Activated CD4-positive, CD25-positive, alpha-beta regulatory T cell treated with anti-CD3 and anti-CD28 coated beads, Interleukin-2, amount 50 U/mL, for 72 hours (primary cell): Measurements from ENCODE around the gene PSORS1C2.
"Not testable (repeated sequence)": the region's sequence is repeated elsewhere in the genome, so short reads cannot be mapped to it uniquely, and the experiment has no call there.

Experiments used
- DNase-seq: peaks from one replicate; pipeline ENCODE4 v3.0.0; 2021

PSORS1C2 gene

DNA sequence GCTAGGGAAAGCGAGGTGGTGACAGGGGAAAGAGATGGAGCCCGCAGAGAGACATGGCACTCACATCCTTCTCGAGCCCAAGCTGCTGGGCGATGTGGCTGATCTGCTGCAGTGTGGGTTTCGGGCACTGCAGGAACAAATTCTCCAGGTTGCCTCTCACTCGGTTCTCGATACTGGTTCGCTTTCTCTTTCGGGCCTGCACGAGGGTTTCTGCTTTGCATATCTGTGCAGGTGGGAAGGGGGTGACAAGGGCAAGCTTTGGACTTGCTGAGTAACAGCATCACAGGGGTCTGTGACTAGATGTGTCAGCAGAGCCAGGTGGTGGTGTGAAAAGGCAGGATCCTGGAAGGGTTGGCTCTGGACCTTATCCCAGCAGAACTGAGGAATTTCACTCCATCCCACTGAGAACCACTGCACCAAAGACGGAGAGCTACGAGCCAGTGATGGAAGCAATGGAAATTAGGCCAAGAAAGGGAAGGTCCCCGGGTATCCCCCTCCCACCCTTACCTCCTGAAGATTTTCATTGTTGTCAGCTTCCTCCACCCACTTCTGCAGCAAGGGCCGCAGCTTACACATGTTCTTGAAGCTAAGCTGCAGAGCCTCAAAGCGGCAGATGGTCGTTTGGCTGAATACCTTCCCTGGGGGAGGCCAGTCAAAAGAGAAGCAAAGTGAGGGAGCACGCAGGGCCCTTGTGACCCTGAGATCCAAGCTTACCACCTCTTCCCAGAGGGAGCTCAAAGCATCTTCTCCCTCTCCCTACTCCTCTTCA, 26.4 kb upstream of the PSORS1C2 start:
- not testable (repeated sequence) for DNase-seq

DNA sequence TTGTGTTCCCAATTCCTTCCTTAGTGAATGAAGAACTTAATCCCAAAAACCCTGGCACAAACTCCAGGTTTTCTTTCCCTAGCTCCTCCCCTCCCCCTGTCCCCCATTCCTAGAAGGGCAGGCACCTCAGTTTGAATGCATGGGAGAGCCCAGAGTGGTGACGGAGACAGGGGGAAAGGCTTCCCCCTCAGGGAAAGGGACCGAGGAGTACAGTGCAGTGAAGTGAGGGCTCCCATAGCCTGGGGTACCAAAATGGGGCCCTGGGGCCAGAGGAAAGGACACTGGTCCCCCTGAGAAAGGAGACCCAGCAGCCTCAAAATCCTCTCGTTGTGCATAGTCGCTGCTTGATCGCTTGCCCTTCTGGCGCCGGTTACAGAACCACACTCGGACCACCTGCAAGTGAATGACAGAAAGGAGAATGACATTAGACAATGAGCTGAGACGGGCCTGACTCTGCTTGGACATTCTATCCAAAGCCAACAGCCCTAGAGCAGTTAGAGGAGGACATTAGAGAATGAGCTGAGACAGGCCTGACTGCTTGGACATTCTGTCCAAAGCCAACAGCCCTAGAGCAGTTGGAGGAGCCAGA, 25.7 kb upstream of the PSORS1C2 start:
- DNase-seq: not testable (repeated sequence)

DNA sequence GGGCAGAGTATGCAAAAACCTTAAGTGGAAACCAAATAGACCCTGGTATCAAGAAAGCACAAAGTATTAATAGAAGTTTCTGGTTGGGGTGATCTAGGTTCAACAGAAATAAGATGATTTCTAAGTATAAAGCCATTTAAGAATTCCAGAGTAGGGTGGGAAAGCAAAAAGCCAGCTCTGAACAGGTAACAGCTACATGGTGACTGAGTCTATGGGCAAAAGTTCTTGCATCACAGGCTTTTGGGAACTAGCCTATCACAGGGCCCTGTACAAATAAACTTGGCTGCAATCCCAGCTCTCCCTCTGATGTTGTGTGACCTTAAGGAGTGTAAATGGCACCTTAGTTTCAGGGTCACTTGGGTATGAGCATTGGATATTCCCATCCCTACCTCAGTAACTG, 25.1 kb upstream of the PSORS1C2 start:
- no peak for DNase-seq

DNA sequence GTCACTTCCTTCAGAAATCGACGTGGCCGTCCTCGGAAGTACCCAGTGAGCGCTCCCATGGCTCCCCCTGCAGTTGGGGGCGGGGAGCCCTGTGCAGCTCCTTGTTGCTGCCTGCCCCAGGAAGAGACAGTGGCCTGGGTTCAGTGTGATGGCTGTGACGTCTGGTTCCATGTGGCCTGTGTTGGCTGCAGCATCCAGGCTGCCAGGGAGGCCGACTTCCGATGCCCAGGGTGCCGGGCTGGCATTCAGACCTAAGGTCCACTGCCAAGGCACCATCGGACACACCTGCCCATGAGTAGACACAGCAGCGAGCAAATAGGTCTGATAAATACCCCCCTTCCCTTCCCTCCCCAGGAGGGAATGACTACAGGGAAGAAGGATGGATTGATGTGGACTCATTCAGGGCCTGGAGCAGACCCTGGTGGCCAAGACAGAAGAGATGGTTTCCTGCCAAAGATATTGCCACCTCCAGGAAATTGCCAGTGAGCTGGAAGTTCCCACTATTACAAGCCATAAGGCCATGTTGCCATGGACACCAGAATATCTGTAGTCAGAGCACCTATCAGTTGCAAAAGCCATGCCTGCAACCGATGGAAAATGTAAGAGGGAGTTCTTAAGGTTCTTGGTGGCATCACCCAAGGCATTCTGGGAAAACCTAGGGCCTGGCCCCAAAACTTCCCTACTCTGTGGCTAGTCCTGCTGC, 23.7 kb upstream of the PSORS1C2 start:
- no peak for DNase-seq

DNA sequence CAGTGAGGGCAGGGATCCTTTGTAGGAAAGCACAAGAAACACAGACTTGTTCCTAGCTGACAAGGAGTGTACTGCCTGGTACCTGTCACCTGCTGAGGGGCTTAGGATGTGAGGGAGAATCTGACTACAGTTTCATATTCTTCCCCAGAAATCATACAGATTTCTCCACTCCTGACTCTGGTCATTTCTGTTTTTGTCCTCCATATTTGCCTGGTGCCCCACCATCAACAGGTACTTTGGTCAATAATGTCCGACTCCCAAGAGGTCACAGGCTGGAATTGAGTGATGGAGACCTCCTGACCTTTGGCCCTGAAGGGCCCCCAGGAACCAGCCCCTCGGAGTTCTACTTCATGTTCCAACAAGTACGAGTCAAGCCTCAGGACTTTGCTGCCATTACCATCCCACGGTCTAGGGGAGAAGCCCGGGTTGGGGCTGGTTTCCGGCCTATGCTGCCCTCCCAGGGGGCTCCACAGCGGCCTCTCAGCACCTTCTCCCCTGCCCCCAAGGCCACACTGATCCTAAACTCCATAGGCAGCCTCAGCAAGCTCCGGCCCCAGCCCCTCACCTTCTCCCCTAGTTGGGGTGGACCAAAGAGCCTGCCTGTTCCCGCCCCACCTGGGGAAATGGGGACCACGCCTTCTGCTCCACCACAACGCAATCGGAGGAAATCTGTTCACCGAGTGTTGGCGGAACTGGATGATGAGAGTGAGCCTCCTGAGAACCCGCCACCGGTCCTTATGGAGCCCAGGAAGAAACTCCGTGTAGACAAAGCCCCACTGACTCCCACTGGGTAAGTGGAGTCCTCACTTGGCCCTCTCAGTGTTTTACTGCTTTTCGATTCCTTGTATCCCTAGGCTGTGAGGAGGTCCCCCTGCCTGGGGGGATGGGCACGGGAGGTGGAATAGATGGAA, 22.6 kb upstream of the PSORS1C2 start:
- DNase-seq: no peak

DNA sequence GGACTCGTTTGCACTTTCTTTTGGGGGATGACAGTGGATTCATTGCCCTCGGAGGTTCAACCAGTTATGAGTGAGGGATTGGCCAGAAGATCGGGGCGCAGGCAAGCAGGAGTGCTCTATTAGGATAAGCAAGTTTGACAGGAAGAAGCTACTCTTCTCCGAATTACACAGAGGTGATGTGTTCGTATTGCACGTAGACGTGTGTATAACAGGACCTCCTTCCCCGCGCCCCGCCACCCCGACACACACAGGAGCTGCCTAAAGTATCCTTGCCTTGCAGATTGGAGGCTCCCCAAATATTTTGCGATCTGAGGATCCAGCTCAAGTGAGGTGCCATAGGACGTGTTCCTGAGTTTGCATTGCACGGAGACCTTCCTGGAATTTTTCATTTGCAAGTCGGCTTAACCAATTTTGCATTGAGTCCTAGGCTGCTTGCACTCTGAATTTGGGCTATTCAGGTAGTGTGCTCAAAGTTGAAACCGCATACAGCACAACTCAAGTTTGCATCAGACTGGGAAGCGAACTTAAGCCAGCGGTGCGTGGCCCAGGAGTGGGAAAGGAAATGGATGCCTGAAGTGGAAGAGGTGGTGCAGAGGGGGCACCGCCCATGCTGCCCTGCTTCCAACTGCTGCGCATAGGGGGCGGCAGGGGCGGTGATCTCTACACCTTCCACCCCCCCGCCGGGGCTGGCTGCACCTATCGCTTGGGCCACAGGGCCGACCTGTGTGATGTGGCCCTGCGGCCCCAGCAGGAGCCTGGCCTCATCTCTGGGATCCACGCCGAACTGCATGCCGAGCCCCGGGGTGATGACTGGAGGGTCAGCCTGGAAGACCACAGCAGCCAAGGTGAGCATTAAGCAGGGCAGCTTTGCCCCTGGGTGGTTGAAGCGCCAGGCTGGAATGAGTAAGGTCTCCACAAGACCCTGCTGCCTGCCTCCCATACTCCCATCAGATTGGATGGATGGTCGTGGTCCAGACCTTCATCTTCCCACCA, 20.3 kb upstream of the PSORS1C2 start:
- peak; percentile 42 for DNase-seq

DNA sequence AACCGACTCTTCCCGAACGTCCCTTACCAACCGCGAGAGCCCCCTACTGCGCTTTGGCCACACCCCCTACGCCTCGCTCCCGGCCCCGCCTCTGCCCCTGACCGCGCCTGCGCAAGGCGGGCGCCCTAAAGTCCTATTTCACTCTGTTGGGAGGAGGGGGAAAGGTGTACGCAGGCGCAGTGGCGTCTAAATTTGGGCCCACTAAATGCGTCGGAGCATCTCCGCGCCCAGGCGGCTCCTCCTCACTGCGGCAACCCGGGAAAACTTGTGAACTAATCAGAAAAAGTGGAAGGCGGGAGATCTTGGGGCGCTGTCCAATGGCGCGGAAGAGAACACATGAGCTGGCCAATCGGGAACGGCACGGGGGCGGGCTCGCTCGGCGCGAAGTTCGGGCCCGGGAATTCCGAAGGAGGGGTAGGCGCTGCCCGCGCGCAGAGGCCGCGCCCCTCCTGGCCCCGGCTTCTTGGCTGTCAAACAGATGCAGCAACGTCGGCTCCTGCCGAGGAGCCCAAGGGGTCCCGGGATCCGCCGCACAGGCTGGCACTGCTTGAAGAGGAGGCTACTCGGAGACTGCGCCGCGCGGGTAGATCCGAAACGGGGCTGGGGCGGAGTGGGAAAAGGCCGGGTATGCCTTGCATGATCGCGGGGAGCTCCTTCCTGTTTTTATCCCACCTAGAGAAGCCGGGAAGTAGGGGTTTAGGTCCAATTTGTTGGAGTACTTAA, 19.4 kb upstream of the PSORS1C2 start, which contains the start of gene TCF19:
TCF19 (plus strand) TSS at position 450 of the 723 bp plus-strand sequence. CDS start 881 bp downstream, outside the sequence.
- peak; percentile 99 for DNase-seq

DNA sequence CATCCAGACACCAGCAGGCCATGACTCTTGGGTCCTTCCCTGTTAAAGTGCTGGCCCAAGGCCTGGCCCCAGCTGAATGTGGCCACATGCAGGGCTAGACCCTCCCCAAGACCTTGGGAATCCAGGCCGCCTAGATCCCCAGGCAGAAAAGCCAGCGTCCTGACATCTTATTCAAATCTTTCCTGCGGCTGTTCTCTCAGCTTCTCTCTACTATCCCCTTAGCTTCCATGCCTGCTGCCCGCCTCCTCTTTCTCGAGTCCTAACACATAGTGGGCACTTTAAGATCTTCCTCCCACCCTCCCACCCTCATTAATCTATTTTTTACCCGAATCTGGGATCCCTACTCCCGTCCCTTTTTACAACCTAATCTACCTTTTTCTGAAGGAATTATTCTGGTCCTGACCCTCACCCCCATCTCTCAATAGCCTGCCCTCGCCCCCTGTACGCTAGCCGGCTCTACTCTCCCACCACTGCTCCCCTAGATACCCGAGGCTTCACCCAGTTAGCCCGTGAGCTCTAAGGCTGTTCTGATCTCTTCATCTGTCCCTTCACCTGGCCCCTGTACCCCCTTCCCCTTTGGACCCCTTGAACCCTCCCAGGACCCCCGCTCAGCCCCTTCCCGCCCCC, 18.8 kb upstream of the PSORS1C2 start, which contains the start of gene CCHCR1:
CCHCR1 (minus strand) TSS at position 290 of the 627 bp plus-strand sequence; CDS start at position 88, 202 bp downstream.
- no peak for DNase-seq

DNA sequence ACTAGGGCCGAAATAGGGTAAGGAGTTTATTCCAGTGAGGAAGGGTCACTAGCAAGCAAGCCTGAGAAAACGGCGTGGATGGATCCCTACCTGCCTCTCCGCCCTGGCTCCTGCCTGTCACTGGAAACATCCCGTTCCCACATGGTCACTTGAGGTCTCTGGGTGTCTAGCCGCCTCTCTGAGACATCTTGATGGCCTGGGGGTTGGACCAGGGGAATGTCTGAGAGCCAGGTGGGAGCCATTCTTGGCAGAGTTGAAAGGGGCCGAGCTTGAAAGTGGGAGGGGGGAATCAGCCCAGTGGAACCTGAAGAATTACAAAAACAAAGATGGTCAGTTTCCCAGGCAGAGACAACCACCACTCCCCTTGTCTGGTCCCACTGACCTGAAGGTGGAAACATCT, 17.8 kb upstream of the PSORS1C2 start:
- DNase-seq: no peak

DNA sequence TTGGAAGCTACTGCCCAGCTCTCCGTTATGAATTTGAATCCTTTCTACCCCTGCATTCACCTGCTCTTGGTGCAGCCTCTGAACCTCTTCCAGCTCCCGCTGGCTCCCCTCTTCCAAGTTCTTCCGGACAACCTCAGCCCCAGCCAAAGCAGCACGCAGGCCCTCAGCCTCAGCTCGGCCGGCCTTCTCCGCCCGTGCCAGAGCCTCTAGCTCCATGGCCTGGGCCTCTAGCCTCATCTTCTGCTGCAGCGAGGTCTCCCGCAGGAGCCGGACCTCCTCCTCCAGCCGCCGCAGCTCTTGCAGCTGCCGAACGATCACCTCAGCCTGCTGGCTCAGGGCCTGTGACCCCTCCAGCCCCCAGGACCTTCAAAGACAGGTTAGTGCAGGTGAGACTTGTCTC, 15.6 kb upstream of the PSORS1C2 start:
- DNase-seq: no peak

DNA sequence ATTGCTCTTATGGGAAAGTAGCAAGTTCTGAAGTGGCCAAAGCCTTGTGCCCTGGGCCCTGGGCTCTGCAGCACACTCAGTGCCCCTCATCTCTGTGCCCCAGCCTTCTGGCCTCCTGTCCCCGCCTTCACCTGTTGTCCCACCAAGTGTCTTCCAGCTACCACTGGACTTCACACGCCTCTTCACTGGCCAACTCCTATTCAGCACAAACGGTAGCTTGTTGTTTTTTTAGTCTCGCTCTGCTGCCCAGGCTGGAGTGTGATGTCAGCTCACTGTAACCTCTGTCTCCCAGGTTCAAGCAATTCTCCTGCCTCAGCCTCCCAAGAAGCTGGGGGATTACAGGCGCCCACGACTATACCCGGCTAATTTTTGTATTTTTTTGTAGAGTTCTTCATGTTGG, 13.9 kb upstream of the PSORS1C2 start:
- DNase-seq: no peak

DNA sequence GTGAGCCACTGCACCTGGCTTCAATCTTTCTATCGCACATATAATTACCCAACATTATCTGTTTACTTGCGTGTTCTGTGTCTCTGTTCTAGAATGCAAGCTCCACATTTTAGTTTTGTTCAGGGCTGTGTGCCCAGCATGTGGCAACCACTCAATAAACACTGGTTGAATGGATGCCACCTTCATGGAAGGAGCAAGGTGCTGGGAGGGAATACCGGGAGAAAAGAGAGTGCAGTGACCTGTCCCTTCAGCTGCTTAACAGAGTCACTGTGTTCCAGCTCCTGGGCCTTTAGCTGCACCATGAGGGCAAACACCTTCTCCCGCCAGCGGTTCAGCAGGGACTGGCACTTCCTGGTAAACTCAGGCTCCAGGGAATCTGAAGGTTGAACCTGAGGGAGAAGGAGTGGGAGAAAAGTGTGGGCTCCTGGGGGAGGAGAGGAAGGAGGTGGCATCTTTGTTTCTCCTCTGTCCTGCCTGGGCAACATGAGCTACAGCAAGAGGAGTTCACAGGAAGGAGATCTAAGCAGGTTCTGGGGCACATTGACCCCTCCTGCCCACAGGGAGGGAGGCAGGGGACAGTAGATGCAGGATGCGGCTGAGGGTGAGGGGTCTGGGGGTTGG, 11.1 kb upstream of the PSORS1C2 start:
- no peak for DNase-seq

DNA sequence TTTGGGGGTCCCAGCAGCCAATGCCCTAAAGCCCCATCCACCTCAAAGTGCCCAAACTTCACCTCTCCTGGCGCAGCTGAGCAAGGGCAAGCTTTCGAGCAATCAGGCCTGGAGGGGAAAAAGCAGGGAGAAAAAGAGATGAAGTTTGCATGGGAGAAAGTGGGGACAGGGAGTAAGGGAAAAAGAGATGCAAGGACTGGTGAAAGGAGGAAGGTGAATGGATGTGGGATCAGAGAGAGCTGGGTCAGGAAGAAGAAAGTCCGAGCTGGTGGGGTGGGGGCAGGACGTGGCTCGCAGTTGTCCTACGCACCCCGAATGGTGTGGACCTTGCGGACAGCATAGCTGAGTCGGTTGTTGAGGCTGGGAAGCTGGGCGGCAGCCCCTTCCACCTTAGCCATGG, 6.5 kb upstream of the PSORS1C2 start:
- DNase-seq: no peak

DNA sequence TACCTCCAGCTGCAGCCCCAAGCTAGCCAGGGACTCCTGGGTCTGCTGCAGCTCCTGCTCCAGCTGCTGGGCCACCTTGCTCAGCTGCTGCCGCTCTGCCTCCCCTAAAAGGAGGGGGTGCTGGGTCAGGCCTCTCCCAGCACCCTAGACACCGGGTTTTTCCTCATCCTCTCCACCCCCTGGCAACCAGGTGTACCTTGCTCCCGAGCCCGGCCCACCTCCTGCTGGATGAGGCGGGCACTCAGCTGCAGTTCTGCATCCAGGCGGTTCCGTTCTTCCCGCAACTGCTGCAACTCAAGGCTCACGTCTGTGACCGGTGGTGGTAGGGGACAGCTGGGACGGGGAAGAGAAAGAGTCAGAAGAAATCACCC, 6.1 kb upstream of the PSORS1C2 start:
- DNase-seq: no peak

DNA sequence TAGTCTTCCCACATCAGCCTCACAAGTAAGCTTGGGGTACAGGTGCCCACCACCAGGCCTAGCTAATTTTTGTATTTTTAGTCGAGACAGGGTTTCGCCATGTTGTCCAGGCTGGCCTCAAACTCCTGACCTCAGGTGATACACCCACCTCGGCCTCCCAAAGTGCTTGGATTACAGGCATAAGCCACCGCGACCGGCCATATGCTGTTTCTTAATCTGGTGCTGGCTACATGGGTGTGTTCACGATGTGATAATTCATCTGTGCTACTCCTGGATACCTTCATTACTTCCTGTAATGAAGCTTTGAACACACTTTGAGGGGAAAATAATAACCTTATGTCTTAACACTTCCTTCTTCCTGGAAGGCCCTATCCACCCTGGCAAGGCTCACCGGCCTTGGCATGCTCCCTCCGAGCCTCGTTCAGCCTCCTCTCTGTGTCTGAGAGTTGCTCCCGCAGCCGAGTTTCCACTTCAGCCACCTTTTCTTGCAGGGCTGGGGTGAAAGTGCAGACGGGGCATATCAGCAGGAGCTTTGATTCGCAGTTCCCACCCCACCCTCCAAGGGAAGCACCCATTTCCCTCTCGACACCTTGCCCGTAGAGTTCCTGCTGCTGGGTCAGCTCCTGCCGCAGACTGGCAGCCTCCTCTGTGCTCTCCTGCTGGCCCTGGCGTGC, 5.6 kb upstream of the PSORS1C2 start:
- no peak for DNase-seq

DNA sequence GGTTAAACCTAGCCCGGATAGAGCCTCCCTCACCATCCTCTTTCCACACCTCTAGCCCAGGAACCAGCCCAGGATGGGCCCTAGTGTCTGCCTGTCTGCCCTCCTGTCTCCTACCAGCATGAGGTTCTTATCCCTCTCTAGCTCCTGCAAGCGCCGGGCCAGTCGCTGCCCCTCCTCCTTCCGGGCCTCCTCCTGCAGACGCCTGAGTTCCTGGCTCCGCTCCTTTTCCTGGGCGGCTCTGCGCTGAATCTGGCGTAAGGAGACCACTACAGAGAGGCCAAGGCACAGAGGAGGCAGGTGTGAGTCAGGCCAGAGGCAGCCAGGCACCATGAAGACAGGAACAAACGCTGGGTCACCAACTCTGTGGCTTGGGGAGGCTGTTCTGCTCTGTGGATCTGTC, 4.3 kb upstream of the PSORS1C2 start:
- no peak for DNase-seq

DNA sequence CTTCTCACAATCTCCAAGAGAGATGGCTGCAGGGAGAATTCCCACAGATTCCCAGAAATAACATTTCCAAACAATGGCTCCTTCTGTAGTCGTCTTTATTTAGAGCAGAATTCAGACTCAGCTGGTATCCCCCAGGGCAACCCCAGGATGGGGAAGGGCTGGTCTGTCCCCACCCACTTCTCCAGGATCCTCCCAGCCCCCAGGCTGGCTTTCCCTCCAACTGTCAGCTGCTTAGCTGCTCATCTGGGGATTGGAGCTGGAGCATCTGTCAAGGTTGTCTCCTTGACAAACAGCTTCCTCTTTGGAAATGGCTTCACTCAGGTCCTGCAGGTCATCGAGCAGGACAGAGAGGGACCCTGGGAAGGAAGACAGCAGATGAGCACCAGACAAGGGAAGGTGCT, 3.5 kb upstream of the PSORS1C2 start:
- no peak for DNase-seq

DNA sequence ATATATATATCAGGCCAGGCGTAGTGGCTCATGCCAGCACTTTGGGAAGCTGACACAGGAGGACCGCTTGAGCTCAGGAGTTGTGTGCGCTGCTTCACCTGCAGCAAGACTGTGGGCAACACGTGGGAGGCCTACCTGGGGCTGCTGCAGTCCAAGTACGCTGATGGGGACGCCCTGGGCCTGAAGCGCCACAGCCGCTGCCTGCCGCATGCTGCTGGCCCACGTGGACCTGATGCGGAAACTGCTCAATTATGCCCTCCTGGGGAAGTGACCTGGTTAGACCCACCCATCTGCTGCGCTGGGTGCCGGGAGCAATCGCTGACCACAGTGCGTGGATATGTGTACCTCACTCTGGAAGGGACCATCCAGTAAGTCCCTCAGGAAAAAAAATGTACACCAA, 1.8 kb upstream of the PSORS1C2 start:
- DNase-seq: no peak

DNA sequence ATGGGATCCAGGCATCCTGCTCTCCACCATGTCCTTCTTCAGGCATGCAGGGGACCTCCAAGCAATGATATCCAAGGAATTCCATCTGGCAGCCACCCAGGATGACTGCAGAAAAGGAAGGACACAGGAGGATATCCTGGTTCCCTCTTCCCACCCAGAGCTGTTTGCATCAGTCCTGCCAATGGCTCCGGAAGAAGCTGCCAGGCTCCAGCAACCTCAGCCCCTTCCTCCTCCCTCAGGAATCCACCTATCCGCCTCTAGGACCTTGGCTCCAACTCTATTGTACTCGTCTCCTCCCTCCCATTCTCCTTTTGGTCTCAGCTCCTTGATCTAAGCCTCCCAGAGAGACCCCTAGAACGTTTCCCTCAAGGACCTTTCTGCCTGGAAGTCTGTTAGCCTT, 733 bp upstream of the PSORS1C2 start:
- DNase-seq: no peak
